PC-9 (cell line): ENCODE data around the gene CEP192. TPM values are rescaled to one million over a fixed set of nuclear protein-coding genes. Genes with fewer than 3 reads are reported as not detected.

Experiments used
- BruUV-seq: library from RNA; stranded (reverse); fragments of 400-500 nt; replicated peaks from 2 replicates; lab custom pipeline; 2021; lab: Mats Ljungman, UMichigan
- CTCF ChIA-PET: fragments of 300-600 bp; sonication (Branson Sonifier 250); formaldehyde crosslinking; loops from one replicate; lab custom pipeline; 2022; ENCODE audit warnings: antibody characterized with exemption; lab: Charles Lee
- POLR2A ChIA-PET: fragments of 300-600 bp; sonication (Branson Sonifier 250); formaldehyde crosslinking; loops from one replicate; lab custom pipeline; 2022; ENCODE audit warnings: antibody characterized with exemption; ENCODE audit not compliant: unreplicated experiment; lab: Charles Lee
- DNase-seq, 2 experiments: peaks; one replicate each; pipeline versions ENCODE4 v3.0.0 to v3.0.0-alpha.2; 2015 to 2022; ENCODE audit warnings: mixed read lengths in 1 of 2
- H2AFZ ChIP-seq: fragments of 200-600 bp; sonication (generic); 2 replicates; pipeline ENCODE4 v1.8.1; 2017; ENCODE audit warnings: antibody characterized with exemption
- H3F3A ChIP-seq: fragments of 200-600 bp; sonication (generic); 2 replicates; pipeline ENCODE4 v1.8.1; 2017; ENCODE audit warnings: antibody characterized with exemption, mild to moderate bottlenecking, low read depth; ENCODE audit not compliant: insufficient read depth
- H3K27ac ChIP-seq: fragments of 200-600 bp; sonication (generic); 2 replicates; pipeline ENCODE4 v1.6.1; 2016; ENCODE audit warnings: mixed run types
- H3K27me3 ChIP-seq: fragments of 200-600 bp; sonication (generic); 2 replicates; pipeline ENCODE4 v1.6.1; 2016; ENCODE audit warnings: low read depth, mixed run types; ENCODE audit not compliant: insufficient read depth
- H3K36me3 ChIP-seq: fragments of 200-600 bp; sonication (generic); 2 replicates; pipeline ENCODE4 v1.6.1; 2016; ENCODE audit warnings: low read depth, mixed run types
- H3K4me1 ChIP-seq: fragments of 200-600 bp; sonication (generic); replicated peaks from 2 replicates; pipeline ENCODE4 v1.6.1; 2016; ENCODE audit warnings: mixed run types; ENCODE audit not compliant: insufficient read depth
- H3K4me2 ChIP-seq: fragments of 200-600 bp; sonication (generic); 2 replicates; pipeline ENCODE4 v1.6.1; 2017; ENCODE audit warnings: mixed run types
- H3K4me3 ChIP-seq: fragments of 200-600 bp; sonication (generic); 2 replicates; pipeline ENCODE4 v1.6.1; 2016; ENCODE audit warnings: mixed run types
- H3K79me2 ChIP-seq: fragments of 200-600 bp; sonication (generic); 2 replicates; pipeline ENCODE4 v1.6.1; 2017; ENCODE audit warnings: low read depth, mixed run types
- H3K9me2 ChIP-seq: fragments of 200-600 bp; sonication (generic); 2 replicates; pipeline ENCODE4 v1.8.1; 2017; ENCODE audit warnings: mild to moderate bottlenecking; ENCODE audit not compliant: insufficient read depth
- H3K9me3 ChIP-seq: fragments of 200-600 bp; sonication (generic); 2 replicates; pipeline ENCODE4 v1.8.1; 2016; ENCODE audit warnings: low read depth; ENCODE audit not compliant: insufficient read depth
- H4K20me1 ChIP-seq: fragments of 200-600 bp; sonication (generic); 2 replicates; pipeline ENCODE4 v1.8.1; 2017; ENCODE audit not compliant: insufficient read depth
- CTCF ChIP-seq: fragments of 200-600 bp; sonication (generic); conservative IDR thresholded peaks from 2 replicates; pipeline ENCODE4 v1.6.1; 2017; ENCODE audit warnings: mixed run types, antibody characterized with exemption, mild to moderate bottlenecking, moderate library complexity
- EZH2 ChIP-seq: fragments of 200-600 bp; sonication (generic); IDR thresholded peaks from 2 replicates; pipeline ENCODE4 v1.8.0; 2017; ENCODE audit warnings: antibody characterized with exemption, low read depth
- intact Hi-C: fragments of 100-400 bp; cut with micrococcal nuclease; formaldehyde crosslinking; loops from one replicate; pipeline ENCODE4 v1.10.0; 2022; ENCODE audit not compliant: unreplicated experiment
- total RNA-seq: library from RNA; stranded (reverse); gene quantifications from 2 replicates; pipeline ENCODE4 v1.2.3, GENCODE V29; 2021

The CEP192 gene
- total RNA-seq, 1 experiment from 2014 or later = 44.9 TPM

- no TSS peak for BruUV-seq
Observed at GRCh38 chr18:13043066-13043465, 51.9 kb downstream of the CEP192 start.

GRCh38 chr18:13048061-13048595, 57.0 kb downstream of the CEP192 start:
- no peak for DNase-seq
- ChIA-PET CTCF (no interaction called here), POLR2A (no interaction called here)
- H4K20me1 ChIP-seq = no peaks in the 10 kb centered on the region
- H3F3A ChIP-seq = no peaks in the 10 kb centered on the region
- peaks cover 17% of the 10 kb centered on the region; the same call in 1 of the 2 replicates for H3K36me3 ChIP-seq
- no peaks in the 10 kb centered on the region for H3K9me3 ChIP-seq
- intact Hi-C loops = loop anchor here (10.0 kb wide), 1 partner anchor 57 kb away; no protein-coding TSS in a partner anchor
- no peaks in the 10 kb centered on the region for H3K9me2 ChIP-seq
- BruUV-seq = no TSS peak
- no peaks in the 10 kb centered on the region for H3K4me1 ChIP-seq
- no peak overlapping the region for H3K4me3 ChIP-seq
- H3K4me2 ChIP-seq = no peak overlapping the region
- TF ChIP-seq EZH2 (no peak), CTCF (no peak)
- H3K79me2 ChIP-seq = no peaks in the 10 kb centered on the region
- H3K27ac ChIP-seq = no peak overlapping the region
- H2AFZ ChIP-seq = no peak overlapping the region
- no peaks in the 10 kb centered on the region for H3K27me3 ChIP-seq

More at GRCh38 chr18:13043066-13043465, 51.9 kb downstream of the CEP192 start:
- Histone ChIP-seq H3K4me2 (no peak overlapping the region), H4K20me1 (no peaks in the 10 kb centered on the region), H3K79me2 (no peaks in the 10 kb centered on the region), H3K27ac (no peak overlapping the region), H3K9me3 (no peaks in the 10 kb centered on the region), H3K4me3 (no peak overlapping the region), H3K36me3 (0 out of 2 replicates have a peak, but pooled peaks cover 14% of the 10 kb centered on the region), H3F3A (peaks cover 4% of the 10 kb centered on the region; the same call in 1 of the 2 replicates), H3K9me2 (no peaks in the 10 kb centered on the region), H2AFZ (no peak overlapping the region), H3K27me3 (no peaks in the 10 kb centered on the region), H3K4me1 (no peaks in the 10 kb centered on the region)
- intact Hi-C loops = loop anchor here (10.0 kb wide), 1 partner anchor 62 kb away; no protein-coding TSS in a partner anchor
- ChIA-PET CTCF (no interaction called here), POLR2A (no interaction called here)
- TF ChIP-seq EZH2 (no peak), CTCF (no peak)
- DNase-seq = no peak

GRCh38 chr18:13051159-13051558, 60.0 kb downstream of the CEP192 start:
- TF ChIP-seq EZH2 (no peak), CTCF (no peak)
- Histone ChIP-seq H3K9me3 (no peaks in the 10 kb centered on the region), H3F3A (no peaks in the 10 kb centered on the region), H3K4me1 (no peaks in the 10 kb centered on the region), H3K36me3 (peaks cover 16% of the 10 kb centered on the region; the same call in 1 of the 2 replicates), H3K4me3 (no peak overlapping the region), H2AFZ (no peak overlapping the region), H3K4me2 (no peak overlapping the region), H3K27me3 (no peaks in the 10 kb centered on the region), H3K79me2 (no peaks in the 10 kb centered on the region), H3K27ac (no peak overlapping the region), H4K20me1 (no peaks in the 10 kb centered on the region), H3K9me2 (no peaks in the 10 kb centered on the region)
- intact Hi-C loops = no loop called here
- ChIA-PET POLR2A (interaction anchor here (0.6 kb wide), 1 partner anchor 659 kb away, joined by 4 read pairs; no protein-coding TSS in a partner anchor), CTCF (interaction anchor here (0.6 kb wide), 1 partner anchor 45 kb away, joined by 3 read pairs; no protein-coding TSS in a partner anchor)
- BruUV-seq = no TSS peak
- no peak for DNase-seq
